Measurements from ENCODE around the gene ASB1.

Gene ASB1

GRCh38 chr2:238389988-238390589, 36.6 kb upstream of the ASB1 start:
- 100% methylated on average over 1 of the region's 10 CpGs; no CpG with 5 or more reads in 1 of the 2 donors for WGBS, 2 donors (ENCODE audit: extremely low coverage in 2 of 2, insufficient read length in 2 of 2, insufficient replicate concordance in 1 of 2)
- Histone ChIP-seq H3K27ac (replicated peaks; ENCODE audit: low read length) (no peak overlapping the region), H3K23ac (ENCODE audit: low read depth, low read length, poor library complexity) (no peak overlapping the region), H4K8ac (ENCODE audit: low read depth, low read length) (no peak overlapping the region), H4K91ac (ENCODE audit: low read depth, low read length, poor library complexity) (no peak overlapping the region), H3K4me1 (ENCODE audit: control insufficient read depth in 2 of 2, insufficient read depth in 1 of 2, low read depth in 1 of 2, low read length in 2 of 2) (no peaks in the 10 kb centered on the region), H2AFZ (ENCODE audit: low read length) (no peak overlapping the region), H3K4ac (ENCODE audit: low read length) (no peak overlapping the region), H2BK5ac (ENCODE audit: low read length) (no peak overlapping the region), H3K4me2 (ENCODE audit: insufficient read depth, low read length, poor library complexity, severe bottlenecking) (no peak overlapping the region), H3K79me1 (ENCODE audit: low read depth, low read length) (no peaks in the 10 kb centered on the region), H2AK5ac (ENCODE audit: low read depth, low read length) (no peak overlapping the region), H3K14ac (ENCODE audit: low read length) (no peak overlapping the region), H3K18ac (ENCODE audit: low read length) (no peak overlapping the region), H2BK120ac (ENCODE audit: low read depth, low read length) (no peak overlapping the region), H2BK12ac (ENCODE audit: low read length) (no peak overlapping the region), H3K9me3 (replicated peaks in 1 of 2; ENCODE audit: control insufficient read depth in 2 of 2, insufficient read depth in 1 of 2, low read depth in 1 of 2, low read length in 2 of 2) (no peaks in the 10 kb centered on the region), H3K9ac (ENCODE audit: low read depth, low read length, poor library complexity) (no peak overlapping the region), H3K4me3 (ENCODE audit: low read length in 2 of 2) (no peak overlapping the region), H2BK15ac (ENCODE audit: low read length) (no peak overlapping the region), H3K27me3 (ENCODE audit: control insufficient read depth in 3 of 3, insufficient read depth in 3 of 3, low read depth in 1 of 3, low read length in 3 of 3) (no peaks in the 10 kb centered on the region), H3K36me3 (replicated peaks in 1 of 2; ENCODE audit: control insufficient read depth in 2 of 2, insufficient read depth in 2 of 2, low read length in 2 of 2) (no peaks in the 10 kb centered on the region)
- DNase-seq (ENCODE audit: low spot score): no peak

GRCh38 chr2:238391042-238391689, 35.6 kb upstream of the ASB1 start:
- Histone ChIP-seq H3K4me1 (ENCODE audit: control insufficient read depth in 2 of 2, insufficient read depth in 1 of 2, low read depth in 1 of 2, low read length in 2 of 2) (no peaks in the 10 kb centered on the region), H3K4me3 (ENCODE audit: low read length in 2 of 2) (no peak overlapping the region), H3K4ac (ENCODE audit: low read length) (no peak overlapping the region), H2BK120ac (ENCODE audit: low read depth, low read length) (no peak overlapping the region), H2BK12ac (ENCODE audit: low read length) (no peak overlapping the region), H3K27me3 (ENCODE audit: control insufficient read depth in 3 of 3, insufficient read depth in 3 of 3, low read depth in 1 of 3, low read length in 3 of 3) (no peaks in the 10 kb centered on the region), H3K27ac (replicated peaks; ENCODE audit: low read length) (no peak overlapping the region), H3K14ac (ENCODE audit: low read length) (no peak overlapping the region), H2AK5ac (ENCODE audit: low read depth, low read length) (no peak overlapping the region), H3K23ac (ENCODE audit: low read depth, low read length, poor library complexity) (no peak overlapping the region), H4K91ac (ENCODE audit: low read depth, low read length, poor library complexity) (no peak overlapping the region), H2BK15ac (ENCODE audit: low read length) (no peak overlapping the region), H2AFZ (ENCODE audit: low read length) (no peak overlapping the region), H3K9me3 (replicated peaks in 1 of 2; ENCODE audit: control insufficient read depth in 2 of 2, insufficient read depth in 1 of 2, low read depth in 1 of 2, low read length in 2 of 2) (no peaks in the 10 kb centered on the region), H3K36me3 (replicated peaks in 1 of 2; ENCODE audit: control insufficient read depth in 2 of 2, insufficient read depth in 2 of 2, low read length in 2 of 2) (no peaks in the 10 kb centered on the region), H4K8ac (ENCODE audit: low read depth, low read length) (no peak overlapping the region), H3K4me2 (ENCODE audit: insufficient read depth, low read length, poor library complexity, severe bottlenecking) (no peak overlapping the region), H3K9ac (ENCODE audit: low read depth, low read length, poor library complexity) (no peak overlapping the region), H3K79me1 (ENCODE audit: low read depth, low read length) (no peaks in the 10 kb centered on the region), H2BK5ac (ENCODE audit: low read length) (no peak overlapping the region), H3K18ac (ENCODE audit: low read length) (no peak overlapping the region)
- DNase-seq (ENCODE audit: low spot score): no peak
- no CpG with 5 or more reads among the region's 6 CpGs for WGBS, 2 donors (ENCODE audit: extremely low coverage in 2 of 2, insufficient read length in 2 of 2, insufficient replicate concordance in 1 of 2)

GRCh38 chr2:238396663-238397062, 30.1 kb upstream of the ASB1 start:
- Histone ChIP-seq H2BK15ac (ENCODE audit: low read length) (no peak overlapping the region), H3K23ac (ENCODE audit: low read depth, low read length, poor library complexity) (no peak overlapping the region), H3K27ac (replicated peaks; ENCODE audit: low read length) (no peak overlapping the region), H3K4ac (ENCODE audit: low read length) (no peak overlapping the region), H3K27me3 (ENCODE audit: control insufficient read depth in 3 of 3, insufficient read depth in 3 of 3, low read depth in 1 of 3, low read length in 3 of 3) (no peaks in the 10 kb centered on the region), H4K8ac (ENCODE audit: low read depth, low read length) (no peak overlapping the region), H3K9me3 (replicated peaks in 1 of 2; ENCODE audit: control insufficient read depth in 2 of 2, insufficient read depth in 1 of 2, low read depth in 1 of 2, low read length in 2 of 2) (no peaks in the 10 kb centered on the region), H2BK120ac (ENCODE audit: low read depth, low read length) (no peak overlapping the region), H2AFZ (ENCODE audit: low read length) (peak overlapping the region; percentile 77), H3K4me1 (ENCODE audit: control insufficient read depth in 2 of 2, insufficient read depth in 1 of 2, low read depth in 1 of 2, low read length in 2 of 2) (peaks cover 8 to 15% of the 10 kb centered on the region in 2 donors), H3K9ac (ENCODE audit: low read depth, low read length, poor library complexity) (peak overlapping the region; percentile 84), H3K14ac (ENCODE audit: low read length) (peak overlapping the region; percentile 89), H2AK5ac (ENCODE audit: low read depth, low read length) (no peak overlapping the region), H4K91ac (ENCODE audit: low read depth, low read length, poor library complexity) (peak overlapping the region; percentile 72), H2BK5ac (ENCODE audit: low read length) (no peak overlapping the region), H3K79me1 (ENCODE audit: low read depth, low read length) (no peaks in the 10 kb centered on the region), H3K18ac (ENCODE audit: low read length) (peak overlapping the region; percentile 89), H2BK12ac (ENCODE audit: low read length) (no peak overlapping the region), H3K4me2 (ENCODE audit: insufficient read depth, low read length, poor library complexity, severe bottlenecking) (no peak overlapping the region), H3K4me3 (ENCODE audit: low read length in 2 of 2) (no peak overlapping the region), H3K36me3 (replicated peaks in 1 of 2; ENCODE audit: control insufficient read depth in 2 of 2, insufficient read depth in 2 of 2, low read length in 2 of 2) (peaks cover 3 to 12% of the 10 kb centered on the region in 2 donors)
- DNase-seq (ENCODE audit: low spot score): no peak
- WGBS, 2 donors (ENCODE audit: extremely low coverage in 2 of 2, insufficient read length in 2 of 2, insufficient replicate concordance in 1 of 2): no CpG with 5 or more reads among the region's 7 CpGs

- DNase-seq (ENCODE audit: low spot score): no peak
- H3K27me3 ChIP-seq (ENCODE audit: control insufficient read depth in 3 of 3, insufficient read depth in 3 of 3, low read depth in 1 of 3, low read length in 3 of 3): no peaks in the 10 kb centered on the region
- WGBS, 2 donors (ENCODE audit: extremely low coverage in 2 of 2, insufficient read length in 2 of 2, insufficient replicate concordance in 1 of 2): no CpG with 5 or more reads among the region's 14 CpGs
- peak overlapping the region; percentile 6 for H2AK5ac ChIP-seq (ENCODE audit: low read depth, low read length)
- H3K23ac ChIP-seq (ENCODE audit: low read depth, low read length, poor library complexity): peak overlapping the region; percentile 3
- H2AFZ ChIP-seq (ENCODE audit: low read length): peak overlapping the region; percentile 77
- H2BK5ac ChIP-seq (ENCODE audit: low read length): peak overlapping the region; percentile 26
- peak overlapping the region; percentile 56 for H3K9ac ChIP-seq (ENCODE audit: low read depth, low read length, poor library complexity)
- no peak overlapping the region for H2BK120ac ChIP-seq (ENCODE audit: low read depth, low read length)
- H3K18ac ChIP-seq (ENCODE audit: low read length): peak overlapping the region; percentile 59
- no peaks in the 10 kb centered on the region for H3K79me1 ChIP-seq (ENCODE audit: low read depth, low read length)
- no peak overlapping the region for H3K14ac ChIP-seq (ENCODE audit: low read length)
- no peak overlapping the region for H3K4me2 ChIP-seq (ENCODE audit: insufficient read depth, low read length, poor library complexity, severe bottlenecking)
- H3K4me1 ChIP-seq (ENCODE audit: control insufficient read depth in 2 of 2, insufficient read depth in 1 of 2, low read depth in 1 of 2, low read length in 2 of 2): peaks cover 8 to 15% of the 10 kb centered on the region in 2 donors
- no peak overlapping the region for H2BK15ac ChIP-seq (ENCODE audit: low read length)
- H4K91ac ChIP-seq (ENCODE audit: low read depth, low read length, poor library complexity): no peak overlapping the region
- no peak overlapping the region for H3K27ac ChIP-seq (replicated peaks; ENCODE audit: low read length)
- H3K4ac ChIP-seq (ENCODE audit: low read length): no peak overlapping the region
- H2BK12ac ChIP-seq (ENCODE audit: low read length): no peak overlapping the region
- H3K36me3 ChIP-seq (replicated peaks in 1 of 2; ENCODE audit: control insufficient read depth in 2 of 2, insufficient read depth in 2 of 2, low read length in 2 of 2): peaks cover 3 to 13% of the 10 kb centered on the region in 2 donors
- no peaks in the 10 kb centered on the region for H3K9me3 ChIP-seq (replicated peaks in 1 of 2; ENCODE audit: control insufficient read depth in 2 of 2, insufficient read depth in 1 of 2, low read depth in 1 of 2, low read length in 2 of 2)
- H3K4me3 ChIP-seq (ENCODE audit: low read length in 2 of 2): no peak overlapping the region
- H4K8ac ChIP-seq (ENCODE audit: low read depth, low read length): peak overlapping the region; percentile 7
These were observed 29.4 kb upstream of the ASB1 start for GRCh38 chr2:238397356-238397755.
